ENCODE measurements around the gene BSPRY. TPM values are rescaled to one million over a fixed set of nuclear protein-coding genes. Genes with fewer than 3 reads are reported as not detected.

Gene BSPRY
- total and polyA plus RNA-seq, 2 of the 13 experiments (the other 11 are each of a cell fraction or from before 2014, with no cell fraction given) = 0.09 to 0.26 TPM

- TF ChIP-seq TOE1 (CRISPR knock-in tag; IDR thresholded peaks at IDR 0.05) (no peak), ZNF543 (CRISPR knock-in tag; IDR thresholded peaks at IDR 0.05) (no peak; the same call in 1 of the 2 replicates), MED8 (CRISPR knock-in tag; IDR thresholded peaks at IDR 0.05; ENCODE audit: insufficient replicate concordance) (no peak), POGZ (CRISPR knock-in tag; IDR thresholded peaks at IDR 0.05) (no peak; the same call in 1 of the 2 replicates), CENPT (CRISPR knock-in tag; IDR thresholded peaks at IDR 0.05; ENCODE audit: low read depth) (no peak), ZNF382 (CRISPR knock-in tag; IDR thresholded peaks at IDR 0.05; ENCODE audit: borderline replicate concordance) (no peak), CCAR2 (optimal IDR thresholded peaks at IDR 0.05; ENCODE audit: low read depth, low read length) (no peak), HES4 (CRISPR knock-in tag; IDR thresholded peaks at IDR 0.05; ENCODE audit: borderline replicate concordance) (peak; percentile 69), ZNF550 (CRISPR knock-in tag; IDR thresholded peaks at IDR 0.05; ENCODE audit: borderline replicate concordance) (no peak), ZNF614 (CRISPR knock-in tag; IDR thresholded peaks at IDR 0.05; ENCODE audit: borderline replicate concordance) (0 out of 2 replicates have a peak, but pooled peaks have one; percentile 20), ZNF142 (CRISPR knock-in tag; IDR thresholded peaks at IDR 0.05) (peak; percentile 13; the same call in 1 of the 2 replicates), ZNF800 (CRISPR knock-in tag; IDR thresholded peaks at IDR 0.05) (no peak), PAWR (CRISPR knock-in tag; IDR thresholded peaks at IDR 0.05; ENCODE audit: borderline replicate concordance) (no peak), SMYD3 (CRISPR knock-in tag; IDR thresholded peaks at IDR 0.05) (no peak)
- TF ChIP-seq, protein P1, sequence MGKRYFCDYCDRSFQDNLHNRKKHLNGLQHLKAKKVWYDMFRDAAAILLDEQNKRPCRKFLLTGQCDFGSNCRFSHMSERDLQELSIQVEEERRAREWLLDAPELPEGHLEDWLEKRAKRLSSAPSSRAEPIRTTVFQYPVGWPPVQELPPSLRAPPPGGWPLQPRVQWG (CRISPR knock-in tag; IDR thresholded peaks at IDR 0.05; ENCODE audit: borderline replicate concordance, low read depth) = no peak
- TF ChIP-seq, protein P2, sequence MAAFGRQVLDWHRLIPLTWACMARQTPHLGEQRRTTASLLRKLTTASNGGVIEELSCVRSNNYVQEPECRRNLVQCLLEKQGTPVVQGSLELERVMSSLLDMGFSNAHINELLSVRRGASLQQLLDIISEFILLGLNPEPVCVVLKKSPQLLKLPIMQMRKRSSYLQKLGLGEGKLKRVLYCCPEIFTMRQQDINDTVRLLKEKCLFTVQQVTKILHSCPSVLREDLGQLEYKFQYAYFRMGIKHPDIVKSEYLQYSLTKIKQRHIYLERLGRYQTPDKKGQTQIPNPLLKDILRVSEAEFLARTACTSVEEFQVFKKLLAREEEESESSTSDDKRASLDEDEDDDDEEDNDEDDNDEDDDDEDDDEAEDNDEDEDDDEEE (CRISPR knock-in tag; IDR thresholded peaks at IDR 0.05) = no peak
- TF ChIP-seq, protein P3, sequence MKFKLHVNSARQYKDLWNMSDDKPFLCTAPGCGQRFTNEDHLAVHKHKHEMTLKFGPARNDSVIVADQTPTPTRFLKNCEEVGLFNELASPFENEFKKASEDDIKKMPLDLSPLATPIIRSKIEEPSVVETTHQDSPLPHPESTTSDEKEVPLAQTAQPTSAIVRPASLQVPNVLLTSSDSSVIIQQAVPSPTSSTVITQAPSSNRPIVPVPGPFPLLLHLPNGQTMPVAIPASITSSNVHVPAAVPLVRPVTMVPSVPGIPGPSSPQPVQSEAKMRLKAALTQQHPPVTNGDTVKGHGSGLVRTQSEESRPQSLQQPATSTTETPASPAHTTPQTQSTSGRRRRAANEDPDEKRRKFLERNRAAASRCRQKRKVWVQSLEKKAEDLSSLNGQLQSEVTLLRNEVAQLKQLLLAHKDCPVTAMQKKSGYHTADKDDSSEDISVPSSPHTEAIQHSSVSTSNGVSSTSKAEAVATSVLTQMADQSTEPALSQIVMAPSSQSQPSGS (CRISPR knock-in tag; IDR thresholded peaks at IDR 0.05) = peak; percentile 54; the same call in 1 of the 2 replicates
These were observed 27.6 kb downstream of the BSPRY start, which contains the start of gene HDHD3 (continued) for GRCh38 chr9:113376634-113377567.
